GM18520 (cell line): ENCODE measurements around the gene PITX1.

Experiments used
- ATAC-seq: cut with Tn5 transposase; IDR thresholded peaks from one replicate; pipeline ENCODE4 v1.9.1; 2021; ENCODE audit not compliant: unreplicated experiment

The PITX1 gene

DNA sequence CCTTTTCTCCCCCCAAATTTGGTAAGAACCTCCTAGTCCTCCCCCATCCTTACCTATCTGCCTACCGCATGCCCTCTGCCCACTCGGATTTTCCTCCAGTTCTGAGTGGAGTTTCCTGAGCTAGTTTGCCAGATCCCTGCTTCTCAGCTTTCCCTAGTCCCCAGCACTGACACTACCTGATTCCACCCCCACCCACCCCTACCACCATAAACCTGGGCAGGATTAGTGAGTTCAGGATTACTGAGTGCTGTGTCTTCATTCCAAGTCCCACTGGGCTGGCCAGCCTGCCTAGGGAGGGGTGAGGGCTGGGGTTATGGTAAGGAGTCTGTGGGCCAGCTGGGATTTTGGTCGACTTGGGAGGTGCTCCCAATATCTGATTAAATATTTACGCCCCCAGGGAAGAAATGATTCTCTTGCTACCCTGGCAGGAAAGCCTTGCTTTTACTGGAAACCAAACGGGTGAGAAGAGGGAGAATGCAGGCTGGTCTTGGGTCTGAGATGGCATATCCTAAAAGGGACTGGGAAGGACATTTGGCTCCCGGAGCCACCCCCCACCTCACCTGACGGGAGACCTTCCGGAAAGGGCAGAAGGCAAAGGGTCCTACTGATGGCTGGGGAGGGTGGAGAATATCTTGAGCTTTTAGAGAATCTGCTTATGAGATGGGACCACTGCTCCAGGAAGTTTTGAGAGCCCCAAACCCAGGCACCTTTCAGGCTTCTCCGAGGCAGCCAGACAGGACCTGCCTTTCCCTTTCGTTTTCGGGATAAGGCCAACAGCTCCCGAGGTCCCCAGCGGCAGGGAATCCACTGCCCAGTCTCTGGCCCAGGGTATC lies 3.7 kb downstream of the PITX1 start:
- ATAC-seq: no peak

DNA sequence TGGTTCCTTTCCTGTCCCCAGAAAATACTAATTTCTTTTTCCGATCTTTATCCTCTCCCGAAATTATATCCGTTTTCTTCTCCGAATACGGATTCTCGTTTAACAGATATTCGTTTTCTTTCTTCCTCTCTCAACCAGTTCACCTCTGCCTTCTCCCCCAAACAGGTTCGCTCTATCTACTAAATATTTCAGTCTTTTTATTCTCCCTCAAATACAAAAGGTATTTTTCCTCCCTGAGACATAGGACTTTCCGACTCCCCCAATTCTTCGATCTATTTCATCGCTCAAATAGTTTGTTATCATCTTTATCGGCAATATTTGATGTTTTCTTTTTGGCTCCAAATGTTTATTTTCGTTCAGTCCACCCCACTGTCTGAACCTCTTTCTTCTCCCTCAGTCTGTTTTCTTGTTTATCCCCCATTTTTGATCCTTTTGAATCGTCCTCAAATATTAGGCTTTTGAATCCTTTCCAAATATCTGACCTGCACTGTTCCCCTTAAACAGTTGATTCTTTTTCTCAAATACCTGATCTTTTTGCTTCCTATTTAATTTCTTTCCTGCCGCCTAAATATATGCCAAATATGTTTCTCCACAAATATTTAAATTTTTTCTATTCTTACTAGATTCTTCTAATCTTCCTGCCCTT lies 4.4 kb downstream of the PITX1 start:
- no peak for ATAC-seq

DNA sequence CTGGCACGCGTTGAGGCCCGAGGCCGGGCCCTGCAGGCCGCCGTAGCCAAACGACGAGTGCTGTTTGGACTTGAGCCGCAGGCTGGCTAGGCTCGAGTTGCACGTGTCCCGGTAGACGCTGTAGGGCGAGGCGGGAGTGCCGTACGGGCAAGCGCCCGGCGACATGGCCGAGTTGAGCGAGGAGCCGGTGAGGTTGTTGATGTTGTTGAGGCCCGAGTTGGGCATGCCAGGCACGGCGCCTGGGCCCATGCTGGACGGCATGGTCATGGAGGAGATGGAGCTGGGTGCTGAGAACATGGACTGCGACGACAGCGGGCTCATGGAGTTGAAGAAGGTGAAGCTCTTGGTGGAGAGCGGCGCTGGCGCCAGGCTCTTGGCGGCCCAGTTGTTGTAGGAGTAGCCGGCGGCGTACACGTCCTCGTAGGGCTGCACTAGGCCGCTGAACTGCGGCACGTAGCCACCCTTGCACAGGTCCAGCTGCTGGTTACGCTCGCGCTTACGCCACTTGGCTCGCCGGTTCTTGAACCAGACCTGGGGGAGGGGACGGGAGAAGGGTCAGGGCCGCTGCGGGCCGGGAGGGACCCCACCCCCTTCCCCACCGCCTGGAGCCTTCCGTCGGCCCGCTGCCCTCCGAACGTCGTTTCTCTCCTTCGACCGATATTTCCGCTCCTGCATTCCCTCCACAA lies 5.1 kb downstream of the PITX1 start:
- ATAC-seq: no peak

DNA sequence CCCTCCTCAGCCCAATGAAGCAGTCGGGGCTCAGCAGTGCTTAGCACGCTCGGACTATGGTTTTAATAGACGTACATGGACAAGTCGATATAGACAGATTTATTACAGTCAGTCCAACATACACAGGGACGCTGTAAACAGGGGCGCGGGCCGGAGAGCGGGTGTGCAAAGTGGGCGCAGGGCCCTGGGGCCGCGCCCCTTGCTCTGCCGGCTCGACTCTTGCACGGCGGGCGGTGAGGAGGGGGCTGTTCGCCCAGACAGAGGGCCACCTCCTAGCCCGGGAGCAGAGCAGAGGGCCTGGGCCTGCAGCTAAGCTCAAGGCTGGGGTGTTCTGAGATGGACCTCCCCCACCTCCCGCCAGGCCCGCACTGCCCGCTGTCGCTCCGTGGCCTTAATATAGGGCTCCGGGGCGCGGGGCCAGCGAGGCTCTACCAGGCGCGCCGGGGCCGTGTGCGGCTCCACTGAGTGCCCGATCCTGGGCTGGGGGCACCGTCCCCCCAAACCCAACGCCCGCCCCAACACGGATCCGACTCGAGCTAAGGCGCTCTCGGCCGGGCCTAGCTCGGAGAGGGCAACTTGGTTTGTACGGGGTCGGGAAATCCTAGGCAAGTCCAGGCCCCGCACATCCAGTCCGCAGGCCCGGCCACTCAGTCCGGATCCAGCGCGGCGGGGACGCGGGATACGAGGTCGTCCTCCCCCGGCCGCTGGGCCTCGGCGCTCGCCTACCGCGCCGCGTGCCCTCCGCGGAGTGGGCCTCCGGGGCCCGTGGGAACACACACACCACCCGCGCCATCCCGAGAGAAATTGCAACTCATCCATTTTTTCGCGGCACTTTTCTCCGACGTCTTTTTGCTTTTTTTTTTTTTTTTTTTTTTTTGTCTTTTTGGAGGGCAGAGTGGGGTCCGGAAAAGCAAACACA lies 6.1 kb downstream of the PITX1 start:
- no peak for ATAC-seq

DNA sequence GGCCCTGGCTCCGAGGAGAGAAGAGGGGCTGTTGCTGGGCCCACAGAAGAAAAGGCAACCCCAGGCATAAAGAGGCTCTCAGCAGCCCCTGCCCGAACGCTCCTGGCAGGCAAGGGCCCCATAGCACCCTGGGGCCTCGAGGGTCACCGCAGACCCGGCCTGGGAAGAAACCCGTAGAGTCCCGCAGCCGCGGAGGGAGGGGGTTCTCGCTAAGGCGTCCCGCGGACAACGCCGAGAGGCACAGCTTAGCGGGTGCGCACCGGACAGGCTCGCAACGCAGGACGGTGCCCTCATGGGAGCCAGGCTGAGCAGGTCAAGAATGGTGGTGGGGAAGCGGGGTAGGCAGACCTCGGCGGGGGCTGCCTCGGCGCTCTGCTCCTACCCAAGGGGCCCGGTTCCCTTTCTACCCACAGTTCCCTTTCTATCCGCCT lies 6.7 kb downstream of the PITX1 start:
- ATAC-seq: no peak

DNA sequence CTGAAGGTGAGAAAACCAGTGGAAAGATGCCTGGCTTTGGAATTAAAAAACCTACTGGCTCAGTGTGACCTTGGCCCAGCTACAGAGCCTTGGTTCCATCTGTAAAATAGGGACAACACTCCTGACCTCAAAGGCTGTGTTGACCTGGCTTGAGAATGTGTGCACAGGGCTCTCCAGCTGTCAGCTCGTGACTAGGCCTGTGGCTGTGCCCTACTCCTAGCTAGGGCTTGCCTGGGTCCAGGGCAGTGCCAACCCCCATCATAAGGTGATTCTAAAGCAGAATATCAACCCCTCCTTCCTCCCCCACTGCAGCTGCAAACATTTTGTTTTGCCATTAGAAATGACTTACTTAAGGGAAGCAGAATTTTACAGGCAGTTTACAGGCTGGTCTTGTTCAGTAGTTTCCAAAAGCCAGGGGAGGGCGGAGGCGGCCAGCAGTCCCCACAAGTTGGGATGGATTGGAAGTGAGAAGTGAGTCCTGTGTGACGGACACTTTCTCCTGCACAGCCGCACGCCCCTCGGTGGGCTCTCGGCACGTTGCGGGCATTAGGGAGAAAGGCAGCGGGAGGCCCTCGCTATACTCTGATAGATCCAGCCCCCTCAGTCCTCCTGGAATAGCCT lies 7.3 kb downstream of the PITX1 start:
- no peak for ATAC-seq

DNA sequence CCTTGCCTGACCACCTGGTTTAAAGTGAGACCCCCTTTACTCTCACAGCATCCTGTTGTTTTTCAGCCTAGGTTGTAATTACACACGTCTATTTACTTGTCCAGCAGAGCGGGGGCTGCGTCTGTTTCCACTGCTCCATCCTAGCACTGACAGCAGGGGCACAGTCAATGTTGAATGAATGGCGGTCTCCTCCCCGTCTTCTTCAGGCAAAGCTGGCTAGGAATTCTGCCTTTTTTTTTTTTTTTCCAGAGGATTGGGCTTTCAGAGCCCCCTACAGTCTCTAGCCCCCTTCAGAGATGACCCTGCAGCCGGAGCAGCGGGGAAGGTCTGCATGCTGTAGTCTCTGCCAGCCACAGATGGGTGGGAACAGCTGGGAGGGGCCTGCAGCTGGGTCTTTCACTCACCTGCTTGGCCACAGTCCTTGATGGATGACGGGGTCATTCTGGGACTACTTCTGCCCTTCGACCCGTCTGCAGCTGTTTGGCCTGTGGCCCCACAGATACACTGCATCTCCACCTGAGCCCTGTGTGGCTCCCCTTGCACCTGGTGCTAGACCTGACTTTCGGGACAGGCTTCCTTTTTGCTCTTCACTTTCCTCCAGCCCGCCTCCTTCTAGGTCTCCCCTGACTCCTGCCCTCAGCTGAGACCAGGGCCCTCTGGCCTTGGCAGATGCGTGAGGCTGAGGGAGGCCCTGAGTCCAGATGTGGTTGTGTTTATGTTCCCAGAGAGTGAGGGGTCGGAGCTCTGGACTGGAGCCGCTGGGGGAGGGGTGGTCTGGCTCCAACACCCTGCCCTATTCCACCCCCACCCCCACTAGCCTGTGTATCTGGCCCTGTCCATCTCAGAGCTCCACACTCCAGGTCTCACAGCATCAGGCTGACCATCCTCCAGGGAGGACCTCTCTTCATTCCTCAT lies 8.0 kb downstream of the PITX1 start:
- no peak for ATAC-seq

DNA sequence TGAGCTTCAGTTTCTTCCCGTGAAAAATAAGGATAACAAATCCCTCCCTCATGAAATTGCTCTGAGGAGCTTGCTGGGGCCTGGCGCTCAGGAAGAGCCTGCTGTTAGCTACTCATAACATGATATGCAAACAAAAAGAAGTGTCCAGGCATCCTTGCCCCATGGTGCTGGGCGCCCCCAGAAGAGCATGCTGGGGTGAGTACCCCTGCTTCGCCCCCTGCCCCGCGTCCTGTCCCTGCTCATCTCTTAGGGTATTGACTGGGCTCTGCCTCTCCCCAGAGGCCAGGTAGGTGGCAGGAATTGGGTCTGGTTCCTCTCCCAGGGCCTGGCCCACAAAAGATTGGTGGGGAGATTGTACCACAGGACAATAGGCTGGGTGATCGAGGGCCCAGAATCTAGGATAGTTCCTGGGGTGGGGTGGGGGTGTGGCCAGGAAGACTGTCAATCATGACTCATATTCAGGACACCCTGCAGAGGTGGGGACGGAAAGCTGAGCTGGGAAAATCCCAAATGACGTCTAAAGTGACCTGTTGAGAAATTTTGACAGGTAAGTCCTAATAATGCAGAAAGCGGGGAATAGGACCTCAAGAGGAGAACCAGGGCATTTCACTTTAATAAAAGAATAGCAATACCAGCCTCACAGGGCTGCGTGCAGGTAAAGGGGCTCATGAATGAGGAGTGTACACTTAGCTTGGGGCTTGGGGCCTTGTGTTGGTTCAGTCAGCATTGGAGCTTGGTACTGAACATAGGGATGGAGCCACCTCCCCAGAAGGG lies 8.9 kb downstream of the PITX1 start:
- ATAC-seq: no peak

DNA sequence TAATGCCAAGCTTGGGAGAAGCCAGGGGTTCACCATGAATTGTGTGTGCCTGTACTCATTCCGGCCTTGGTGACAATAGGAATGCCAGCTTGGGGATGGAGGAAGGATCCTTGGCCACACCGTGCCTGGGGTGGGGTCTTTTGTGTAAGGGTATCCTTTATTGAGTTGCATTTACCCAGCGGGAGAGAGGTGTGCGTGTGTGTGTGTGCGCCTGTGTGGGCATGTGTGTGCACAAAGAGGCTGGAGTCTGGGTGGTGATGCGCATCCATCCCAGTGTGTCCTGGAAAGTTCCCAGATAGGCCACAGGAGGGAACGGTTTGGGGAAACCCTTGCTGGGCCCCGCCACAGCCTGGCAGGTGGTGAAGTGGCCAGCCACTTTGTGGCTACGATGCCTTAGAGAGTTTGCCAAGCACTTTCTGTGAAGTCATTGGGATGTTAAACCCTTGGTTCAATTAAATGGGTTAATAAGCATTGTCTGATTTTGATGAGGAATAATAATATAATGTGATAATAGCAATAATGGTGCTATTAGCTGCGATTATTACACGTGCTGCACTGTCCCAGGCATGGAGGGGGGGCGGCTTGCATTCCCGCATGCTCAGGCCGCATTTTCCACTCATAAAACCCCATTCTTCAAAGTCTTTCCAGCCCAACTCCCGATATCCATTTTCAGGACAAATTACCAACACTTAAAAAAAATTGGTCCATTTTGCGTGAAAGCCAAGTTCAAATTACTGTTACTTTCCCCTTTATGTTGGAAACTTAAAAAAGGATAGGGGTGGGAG lies 13.7 kb downstream of the PITX1 start:
- no peak for ATAC-seq

DNA sequence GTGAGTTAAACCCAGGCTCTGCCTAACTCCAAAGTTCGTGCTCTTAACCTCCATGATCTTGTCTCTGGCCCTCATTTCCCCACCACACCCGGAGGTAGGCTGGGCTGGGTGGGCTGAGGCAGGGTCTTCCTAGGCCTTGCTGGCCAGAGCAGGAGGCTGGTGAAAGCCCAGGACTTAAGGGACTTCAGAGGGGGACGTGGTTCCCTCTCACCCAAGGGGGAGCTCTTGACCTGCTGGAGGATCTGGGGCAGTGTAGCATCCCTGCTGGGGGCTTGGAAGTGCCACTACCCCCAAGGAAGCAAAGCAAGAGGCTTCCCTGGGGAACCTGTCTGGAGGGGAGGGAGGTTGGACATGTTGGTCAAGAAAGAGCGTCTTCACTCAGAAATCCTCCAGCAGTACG lies 14.7 kb downstream of the PITX1 start:
- no peak for ATAC-seq

DNA sequence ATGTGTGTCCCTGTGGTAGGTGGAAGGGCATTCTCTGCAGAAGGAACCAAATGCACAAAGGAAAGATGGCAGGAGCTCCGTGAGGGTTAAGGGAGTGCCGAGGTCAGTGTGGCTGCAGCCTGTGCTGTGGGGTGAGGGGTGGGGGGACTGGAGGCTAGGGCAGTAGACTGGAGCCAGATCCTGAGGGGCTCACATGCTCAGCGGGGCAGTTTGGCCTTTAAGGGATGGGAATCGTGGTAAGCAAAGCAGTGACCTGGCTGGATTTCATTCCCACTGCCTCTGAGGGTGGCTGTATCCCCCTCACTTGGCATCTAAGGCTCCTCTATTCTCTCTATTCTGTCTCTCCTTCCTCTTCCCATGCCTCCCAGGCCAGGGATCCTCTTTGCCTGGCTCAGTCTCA lies 15.6 kb downstream of the PITX1 start:
- ATAC-seq: no peak

DNA sequence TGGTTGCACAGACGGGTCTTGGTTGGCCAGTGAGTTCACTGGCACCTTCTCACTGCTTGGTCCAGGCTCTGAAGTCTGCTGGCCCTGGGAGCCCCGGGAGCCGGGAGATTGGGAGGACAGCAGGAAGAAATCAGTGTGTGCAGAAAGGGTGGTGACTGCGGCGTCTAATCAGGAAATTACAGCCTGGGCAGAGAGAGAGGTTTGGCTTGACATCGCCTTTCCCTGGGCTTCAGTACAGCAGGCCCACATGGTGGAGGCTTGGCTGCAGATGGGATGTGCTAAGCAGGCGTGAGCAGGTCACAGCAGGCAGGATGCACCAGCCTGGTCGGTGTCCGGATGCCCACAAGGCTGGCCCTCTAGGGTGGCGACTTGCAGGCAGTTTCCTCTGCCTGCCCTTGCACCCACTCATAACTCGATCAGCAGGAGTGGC lies 17.2 kb downstream of the PITX1 start:
- ATAC-seq: no peak

DNA sequence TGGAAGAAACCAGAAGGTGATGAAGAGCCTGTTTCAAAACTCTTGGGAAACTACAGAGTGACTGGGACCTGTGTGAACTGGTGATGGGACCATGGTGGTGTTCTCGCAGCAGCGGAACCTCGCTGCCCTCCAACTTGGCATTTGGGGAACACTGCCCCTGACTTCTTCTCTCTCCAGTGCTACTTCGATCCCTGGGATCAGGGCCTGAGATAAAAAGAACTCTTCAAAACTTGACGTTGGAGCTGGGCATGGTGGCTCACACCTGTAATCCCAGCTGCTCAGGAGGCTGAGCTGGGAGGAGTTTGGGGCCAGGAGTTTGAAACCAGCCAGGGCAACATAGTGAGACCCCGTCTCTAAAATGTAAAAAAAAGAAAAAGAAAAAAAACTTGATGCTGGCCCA lies 18.1 kb downstream of the PITX1 start:
- no peak for ATAC-seq

DNA sequence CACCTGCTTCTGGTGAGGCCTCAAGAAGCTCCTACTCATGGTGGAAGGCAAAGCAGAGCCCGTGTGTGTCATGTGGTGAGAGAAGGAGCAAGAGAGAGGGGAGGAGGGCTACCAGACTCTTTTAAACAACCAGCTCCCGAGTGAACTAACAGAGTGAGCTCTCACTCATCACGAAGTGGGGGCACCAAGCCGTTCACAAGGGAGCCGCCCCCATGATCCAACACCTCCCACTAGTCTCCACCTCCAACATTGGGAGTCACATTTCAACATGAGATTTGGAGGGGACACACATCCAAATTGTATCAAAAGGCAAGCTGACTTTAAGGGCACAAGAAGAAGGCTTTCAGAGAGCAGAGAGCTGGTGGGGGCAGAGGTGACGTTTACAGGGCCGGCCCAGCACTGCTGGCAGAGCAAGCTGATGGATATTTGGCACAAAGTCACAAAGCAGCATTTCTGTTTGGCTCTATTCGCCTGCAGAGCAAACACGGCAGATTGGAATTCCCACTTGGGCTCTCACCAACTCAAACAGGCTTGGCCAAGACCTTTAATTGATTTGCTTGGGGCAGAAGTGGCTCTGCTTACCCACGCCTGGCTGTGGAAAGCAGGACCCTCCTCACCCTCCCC lies 20.0 kb downstream of the PITX1 start:
- ATAC-seq: no peak

DNA sequence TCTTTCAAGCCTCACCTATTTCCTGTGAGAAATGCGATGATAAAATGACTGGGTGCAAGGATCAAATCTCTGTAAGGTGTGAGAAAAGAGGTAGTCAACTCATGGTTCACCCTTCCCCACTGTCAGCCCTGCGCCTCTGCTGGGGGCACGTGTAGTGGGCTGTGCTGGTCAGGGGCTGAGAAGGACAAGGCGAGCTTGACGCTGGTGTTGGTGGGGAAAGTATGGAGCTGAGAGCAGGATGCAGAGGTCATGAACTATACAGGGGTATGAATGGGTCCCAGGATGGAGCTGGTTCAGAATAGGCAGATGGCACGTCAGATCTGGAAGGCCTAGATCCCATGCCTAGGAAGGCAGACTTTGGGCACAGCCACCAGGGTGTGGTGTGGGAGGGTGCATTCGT lies 20.6 kb downstream of the PITX1 start:
- no peak for ATAC-seq

DNA sequence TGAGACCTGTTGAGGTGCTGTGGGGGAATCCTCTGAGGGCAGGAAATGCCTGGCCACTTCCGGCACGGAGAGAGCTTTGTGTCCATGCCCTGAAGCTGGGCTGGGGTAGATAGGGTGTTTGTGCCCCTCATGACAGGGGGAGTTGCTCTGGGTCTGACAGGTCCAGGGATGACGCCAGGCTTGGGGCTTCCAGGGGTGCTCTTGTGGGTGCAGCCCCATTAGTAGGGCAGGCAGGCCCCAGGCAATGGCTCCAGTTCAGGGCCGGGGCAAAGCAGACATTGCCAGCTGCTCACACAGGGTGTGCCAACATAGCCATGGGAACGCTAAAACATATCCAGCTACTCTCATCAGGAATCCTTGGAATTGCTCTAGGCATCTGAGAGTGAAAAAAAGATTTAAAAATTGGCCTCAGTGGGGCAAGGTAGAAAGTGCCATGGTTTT lies 21.1 kb downstream of the PITX1 start:
- ATAC-seq: no peak

DNA sequence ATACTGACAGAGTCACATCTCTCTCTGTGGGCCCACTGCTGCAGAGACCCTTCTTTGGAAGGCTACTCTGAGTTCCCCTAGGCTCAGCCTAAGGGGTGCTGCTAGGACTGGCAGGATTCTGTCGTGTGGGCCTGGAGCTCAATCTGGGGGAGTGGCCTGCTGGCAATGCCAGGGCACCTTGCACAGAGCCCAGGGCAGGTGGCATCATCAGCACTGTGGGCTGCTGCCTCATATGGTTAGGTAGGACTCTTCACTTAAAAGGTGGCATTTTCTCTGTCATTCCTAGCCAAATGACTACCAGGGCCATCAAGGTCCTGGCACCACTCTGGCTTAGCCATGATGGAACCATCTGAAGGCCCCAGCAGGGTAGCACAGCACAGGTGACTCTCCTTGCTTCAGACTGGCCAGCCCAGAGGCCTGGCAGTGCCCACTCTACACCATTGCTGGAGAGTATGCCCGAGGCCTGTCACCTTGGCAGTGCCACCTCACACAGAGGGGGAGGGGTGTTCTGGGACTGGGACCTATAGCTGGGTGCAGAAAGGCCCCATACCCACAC lies 21.9 kb downstream of the PITX1 start:
- ATAC-seq: no peak
